GM12892 (cell line): ENCODE results near the gene PSMA6.

Source experiments
- POLR2A ChIP-seq: IDR thresholded peaks from 2 replicates; pipeline ENCODE4 v1.6.1; 2011; ENCODE audit warnings: low read depth, low read length, control low read depth
- POLR2AphosphoS5 ChIP-seq: IDR thresholded peaks from 2 replicates; pipeline ENCODE4 v1.6.1; 2011; ENCODE audit warnings: low read depth, low read length, control low read depth
- TAF1 ChIP-seq: IDR thresholded peaks from 2 replicates; pipeline ENCODE4 v1.6.1; 2011; ENCODE audit warnings: low read depth, mild to moderate bottlenecking, control low read depth, low read length, borderline replicate concordance

DNA sequence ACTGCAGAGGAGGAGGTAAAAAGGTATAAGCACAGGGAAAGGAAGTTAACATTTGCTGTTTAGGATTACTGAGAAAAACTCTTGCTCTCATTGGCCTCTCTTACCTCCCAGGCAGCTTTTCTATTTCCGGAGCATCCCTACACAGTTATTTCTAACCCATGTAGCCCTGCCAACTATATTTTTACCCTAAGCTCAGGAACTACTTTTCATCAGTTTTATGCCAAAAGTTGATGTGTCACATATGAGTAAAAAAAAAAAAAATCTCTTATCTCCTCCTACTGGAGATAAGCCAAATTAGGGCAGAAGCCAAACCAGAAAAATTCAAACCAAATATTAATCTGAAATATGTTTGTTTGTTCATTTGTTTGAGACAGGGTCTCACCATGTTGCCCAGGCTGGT is 34.4 kb upstream of the PSMA6 start:
- TF ChIP-seq POLR2A = no peak
- no peak for TF ChIP-seq POLR2AphosphoS5
- TF ChIP-seq TAF1 = no peak
